Hematopoietic multipotent progenitor cell treated with erythropoietin and hydrocortisone succinate and interleukin-3 and kit ligand, for 6 days (in vitro differentiated cells): ENCODE results near the gene ANKRD36B.
"Not testable (repeated sequence)": the region's sequence is repeated elsewhere in the genome, so short reads cannot be mapped to it uniquely, and the experiment has no call there.

Experiments used
- DNase-seq: peaks from one replicate; pipeline ENCODE4 v3.0.0-alpha.2; 2015

Gene ANKRD36B

GRCh38 chr2:97589598-97590510 is at the start of gene ANKRD36B:
ANKRD36B (minus strand) TSS chr2:97589877; CDS start chr2:97589685, 192 bp downstream.
- peak; percentile 72 for DNase-seq

GRCh38 chr2:97626049-97626430 is 36.4 kb upstream of the ANKRD36B start:
- not testable (repeated sequence) for DNase-seq

- not testable (repeated sequence) for DNase-seq
Observed at GRCh38 chr2:97625354-97626048, 35.8 kb upstream of the ANKRD36B start.

- not testable (repeated sequence) for DNase-seq
Observed at GRCh38 chr2:97622976-97623375, 33.3 kb upstream of the ANKRD36B start.

GRCh38 chr2:97620492-97620891 is 30.8 kb upstream of the ANKRD36B start:
- DNase-seq, result not testable (repeated sequence)

GRCh38 chr2:97618939-97619827 is 29.5 kb upstream of the ANKRD36B start:
- not testable (repeated sequence) for DNase-seq

GRCh38 chr2:97617911-97618310 is 28.2 kb upstream of the ANKRD36B start:
- no peak for DNase-seq

- DNase-seq, result not testable (repeated sequence)
Observed at GRCh38 chr2:97615746-97616145, 26.1 kb upstream of the ANKRD36B start.

GRCh38 chr2:97611895-97612294 is 22.2 kb upstream of the ANKRD36B start:
- not testable (repeated sequence) for DNase-seq

GRCh38 chr2:97608745-97609144 is 19.1 kb upstream of the ANKRD36B start:
- not testable (repeated sequence) for DNase-seq

GRCh38 chr2:97605524-97606339 is 16.1 kb upstream of the ANKRD36B start:
- DNase-seq, result not testable (repeated sequence)

- DNase-seq, result not testable (repeated sequence)
Observed at GRCh38 chr2:97605109-97605508, 15.4 kb upstream of the ANKRD36B start.

- DNase-seq, result not testable (repeated sequence)
Observed at GRCh38 chr2:97601537-97601936, 11.9 kb upstream of the ANKRD36B start.

GRCh38 chr2:97596180-97596579 is 6.5 kb upstream of the ANKRD36B start:
- not testable (repeated sequence) for DNase-seq

- DNase-seq, result not testable (repeated sequence)
Observed at GRCh38 chr2:97593520-97593919, 3.8 kb upstream of the ANKRD36B start.

- DNase-seq, result peak; percentile 91
Observed at GRCh38 chr2:97590515-97591394, 1.1 kb upstream of the ANKRD36B start.

- DNase-seq, result not testable (repeated sequence)
Observed at GRCh38 chr2:97589257-97589597, 450 bp downstream of the ANKRD36B start.

GRCh38 chr2:97565674-97566073 is 24.0 kb downstream of the ANKRD36B start:
- DNase-seq, result not testable (repeated sequence)

GRCh38 chr2:97552406-97552805 is 37.3 kb downstream of the ANKRD36B start:
- not testable (repeated sequence) for DNase-seq

GRCh38 chr2:97550498-97550897 is 39.2 kb downstream of the ANKRD36B start:
- DNase-seq, result not testable (repeated sequence)

- not testable (repeated sequence) for DNase-seq
Observed at GRCh38 chr2:97549058-97549457, 40.6 kb downstream of the ANKRD36B start.
